ENCODE data around the gene GRHL1.
A peak's percentile ranks its signal among the peaks of the same experiment; 100 is the strongest.

The GRHL1 gene

DNA sequence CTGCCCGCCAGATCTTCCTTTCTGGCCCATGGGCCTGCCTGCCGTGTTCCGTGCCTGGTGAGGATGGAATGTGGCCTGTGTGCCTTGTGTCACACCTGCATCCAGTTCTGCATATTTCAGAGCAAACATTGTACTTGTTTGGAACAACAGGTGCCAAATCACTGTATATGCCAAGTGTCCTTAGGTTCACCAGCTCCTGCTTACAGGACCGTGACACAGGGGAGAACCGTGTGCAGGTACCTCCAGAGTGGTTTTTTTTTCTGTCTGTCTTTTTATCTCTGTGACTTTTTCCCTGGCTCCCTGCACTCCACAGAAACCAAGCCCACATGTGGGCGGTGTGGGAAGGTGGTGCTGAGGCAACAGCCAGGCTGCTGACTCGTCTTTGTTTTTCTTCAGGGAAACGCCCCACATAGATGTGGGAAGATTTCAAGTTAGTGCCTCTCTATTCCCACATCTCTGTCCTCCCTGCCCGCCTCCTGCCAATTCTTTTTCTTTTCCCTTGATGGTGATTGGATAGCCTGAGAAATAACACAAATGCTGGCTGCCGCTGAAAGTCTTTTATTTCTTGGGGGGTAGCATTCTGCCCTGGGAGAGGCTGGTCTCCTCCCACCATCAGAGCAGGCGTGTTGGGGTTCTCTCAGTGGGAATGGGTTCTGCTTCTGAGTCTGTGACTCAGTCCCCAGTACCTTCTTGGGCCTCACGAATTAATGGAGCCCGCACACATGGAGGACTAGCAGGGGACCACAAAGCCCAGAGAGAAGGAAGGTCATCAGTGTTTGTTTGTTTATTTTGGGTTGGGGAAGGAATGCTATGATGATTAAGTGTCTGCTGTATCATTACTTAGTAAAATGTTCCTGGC is 21.4 kb downstream of the GRHL1 start:
- DNase-seq = peak; percentile 54

DNA sequence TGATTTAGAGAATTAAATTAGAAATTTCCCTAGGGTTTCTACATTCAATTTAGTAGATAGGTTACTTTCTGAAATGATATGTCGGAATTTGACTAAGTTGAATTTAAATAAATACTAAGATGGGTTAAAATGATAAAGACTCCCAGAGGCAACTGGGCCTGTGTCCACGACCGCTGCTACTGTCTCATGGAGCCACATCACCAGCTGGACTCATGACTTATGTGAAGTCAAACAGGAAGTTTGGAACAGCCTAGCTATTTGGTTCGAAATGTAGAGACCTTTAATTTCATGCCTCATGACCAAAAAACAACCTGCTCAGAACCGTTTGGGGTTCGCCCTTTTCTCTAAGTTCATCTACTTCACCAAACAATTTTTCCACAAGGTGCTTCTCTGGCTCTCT is 22.2 kb downstream of the GRHL1 start:
- DNase-seq = peak; percentile 26

DNA sequence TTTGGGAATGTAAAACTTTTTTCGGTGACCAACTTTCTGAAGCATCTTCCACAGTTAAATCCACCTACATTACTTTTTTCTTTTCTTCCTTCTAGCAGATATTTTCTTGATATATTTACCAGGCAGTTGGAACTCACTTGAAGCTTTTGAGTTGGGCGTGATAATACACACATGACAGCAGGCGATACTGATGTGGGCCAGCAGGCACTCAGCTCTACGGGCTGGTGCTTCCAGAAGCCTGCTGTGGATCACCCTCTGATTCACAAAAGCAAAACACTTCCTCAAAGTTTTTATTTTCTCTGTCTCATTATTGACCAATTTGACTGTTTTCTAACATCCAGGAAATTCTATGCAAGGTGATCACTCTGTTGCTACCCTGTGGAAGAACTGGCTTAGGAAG is 22.9 kb downstream of the GRHL1 start:
- peak; percentile 18 for DNase-seq

DNA sequence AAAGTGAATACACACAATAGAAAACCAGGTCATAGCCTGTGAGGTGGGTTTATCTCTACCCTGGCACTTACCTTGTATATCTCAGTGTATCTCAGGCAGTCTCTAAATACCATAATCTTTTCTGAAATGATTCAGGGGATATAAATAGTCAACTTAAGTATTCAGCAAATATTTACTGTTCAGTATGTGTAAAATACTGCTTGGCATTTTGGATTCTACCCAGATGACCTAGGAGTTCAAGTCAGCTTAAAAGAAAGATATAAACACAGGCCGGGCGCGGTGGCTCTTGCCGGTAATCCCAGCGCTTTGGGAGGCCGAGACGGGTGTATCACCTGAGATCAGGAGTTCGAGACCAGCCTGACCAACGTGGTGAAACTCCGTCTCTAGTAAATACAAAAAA is 23.8 kb downstream of the GRHL1 start:
- no peak for DNase-seq

DNA sequence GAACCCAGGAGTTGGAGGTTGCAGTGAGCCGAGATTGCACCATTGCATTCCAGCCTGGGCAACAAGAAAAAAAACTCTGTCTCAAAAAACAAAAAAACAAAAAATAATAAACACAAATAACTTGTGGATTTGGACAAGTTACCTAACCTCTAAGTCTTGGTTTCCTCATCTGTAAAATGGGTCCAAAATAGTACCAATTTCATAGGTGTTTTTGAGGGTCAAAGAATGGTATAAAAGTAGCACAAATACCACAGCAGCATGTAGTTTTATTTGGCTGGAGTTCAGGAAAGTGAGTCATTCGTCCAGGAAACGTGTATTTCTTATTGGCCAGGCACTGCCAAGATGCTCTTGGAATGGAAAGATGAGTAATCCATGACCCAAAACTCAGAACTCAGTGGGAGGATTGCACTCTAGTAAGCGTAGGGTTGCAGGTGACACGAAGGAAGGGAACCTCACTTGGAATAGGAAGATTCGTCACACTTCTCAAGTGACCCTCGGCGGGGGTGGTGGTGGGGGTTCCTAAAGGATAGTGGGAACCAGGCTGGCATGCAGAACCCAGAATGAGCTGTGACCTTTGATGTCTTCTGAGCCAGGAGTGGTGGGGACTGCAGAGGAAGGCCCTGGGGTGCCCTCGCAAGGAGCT is 24.4 kb downstream of the GRHL1 start:
- peak; percentile 75 for DNase-seq

DNA sequence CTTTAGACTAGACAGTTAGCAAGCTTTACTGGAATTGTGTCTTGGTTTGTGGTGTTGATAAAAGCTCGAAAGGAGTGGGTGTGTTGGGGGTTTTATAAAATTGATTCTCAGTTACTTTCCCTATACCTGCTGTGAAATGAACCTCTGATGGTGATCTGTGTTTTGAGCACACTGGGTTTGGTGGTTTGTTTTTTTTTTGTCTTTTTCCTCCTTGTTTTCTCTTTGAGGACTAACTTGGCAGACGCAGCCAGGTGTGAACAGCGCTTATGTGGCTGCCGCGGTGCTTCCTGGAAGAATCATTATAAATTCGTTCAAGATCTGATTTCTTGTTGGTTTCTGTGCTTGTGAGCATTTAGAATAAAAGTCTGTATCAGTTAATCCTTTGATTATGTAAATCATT is 28.5 kb downstream of the GRHL1 start:
- DNase-seq = no peak

DNA sequence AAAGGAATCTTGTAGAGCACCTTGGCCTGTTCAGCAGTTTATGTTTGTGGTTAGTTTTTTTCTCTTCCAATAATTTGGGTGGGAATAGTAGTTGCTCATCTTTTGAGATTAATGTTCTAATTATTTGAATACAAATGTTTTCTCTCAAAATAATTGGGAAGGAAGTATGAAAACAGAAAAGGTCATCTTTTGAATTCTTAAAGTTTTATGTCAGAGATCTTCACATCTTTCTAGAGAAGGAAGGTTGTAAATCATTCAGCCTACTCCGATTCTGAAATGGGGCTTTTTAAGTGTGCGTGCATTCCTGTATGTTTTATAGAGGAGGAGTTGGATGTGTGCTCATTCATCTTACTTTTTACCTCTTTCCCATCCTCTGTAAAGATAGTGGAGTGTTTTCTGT is 29.0 kb downstream of the GRHL1 start:
- no peak for DNase-seq

DNA sequence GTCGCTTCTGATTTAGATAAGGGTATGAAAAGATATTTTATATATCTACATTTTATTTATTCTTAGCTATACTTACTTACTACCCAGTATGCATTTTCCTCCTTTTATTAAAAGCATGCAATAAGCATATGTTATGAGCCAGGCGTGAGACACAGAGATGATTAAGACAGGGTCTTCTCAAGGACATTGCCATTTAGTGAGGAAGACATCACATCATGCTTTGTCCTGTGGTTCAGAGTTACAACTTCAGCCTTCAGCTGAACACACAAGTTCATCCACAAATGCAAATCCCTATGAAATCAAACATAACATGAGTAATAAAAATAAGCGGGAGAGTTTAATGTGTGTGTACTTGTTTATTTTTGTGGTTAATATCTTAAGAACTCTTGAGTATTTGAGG is 30.2 kb downstream of the GRHL1 start:
- no peak for DNase-seq

DNA sequence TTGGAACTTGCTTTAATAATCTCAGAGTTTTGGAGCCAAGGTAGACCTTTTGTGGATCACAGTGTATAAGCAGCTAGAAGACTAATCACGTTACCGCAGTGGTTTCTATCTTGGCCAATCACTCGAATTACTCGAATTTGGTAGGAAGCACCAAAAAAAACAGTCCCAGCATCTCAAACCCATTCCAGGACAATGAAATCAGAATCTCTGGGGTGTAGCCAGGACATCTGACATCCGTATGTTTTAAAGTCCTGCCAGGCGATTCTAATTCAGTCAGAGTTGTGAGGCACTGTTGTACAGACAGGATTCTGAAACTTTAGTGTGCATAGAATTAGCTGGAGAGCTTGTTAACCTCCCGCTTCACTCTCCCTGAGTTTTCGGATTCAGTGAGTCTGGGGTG is 30.8 kb downstream of the GRHL1 start:
- no peak for DNase-seq

DNA sequence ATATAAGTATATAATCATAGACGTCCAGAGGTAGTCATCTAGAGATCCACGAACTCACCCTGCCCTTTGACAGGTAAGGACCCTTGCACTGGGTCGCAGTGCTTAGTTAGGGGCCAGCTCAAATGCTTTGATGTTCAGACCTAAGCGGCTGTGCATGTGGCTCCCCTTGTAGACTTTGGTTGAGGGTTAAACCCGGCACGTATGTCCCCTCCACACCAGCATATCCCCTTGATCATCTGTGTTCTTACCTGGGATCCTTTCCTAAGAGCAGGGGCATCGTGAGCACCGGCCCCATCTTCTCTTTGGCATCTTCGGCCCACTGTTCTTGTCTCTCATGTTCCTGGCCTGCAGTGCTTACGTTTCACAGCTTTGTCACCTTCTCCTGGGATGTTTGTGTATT is 31.4 kb downstream of the GRHL1 start:
- DNase-seq = no peak

DNA sequence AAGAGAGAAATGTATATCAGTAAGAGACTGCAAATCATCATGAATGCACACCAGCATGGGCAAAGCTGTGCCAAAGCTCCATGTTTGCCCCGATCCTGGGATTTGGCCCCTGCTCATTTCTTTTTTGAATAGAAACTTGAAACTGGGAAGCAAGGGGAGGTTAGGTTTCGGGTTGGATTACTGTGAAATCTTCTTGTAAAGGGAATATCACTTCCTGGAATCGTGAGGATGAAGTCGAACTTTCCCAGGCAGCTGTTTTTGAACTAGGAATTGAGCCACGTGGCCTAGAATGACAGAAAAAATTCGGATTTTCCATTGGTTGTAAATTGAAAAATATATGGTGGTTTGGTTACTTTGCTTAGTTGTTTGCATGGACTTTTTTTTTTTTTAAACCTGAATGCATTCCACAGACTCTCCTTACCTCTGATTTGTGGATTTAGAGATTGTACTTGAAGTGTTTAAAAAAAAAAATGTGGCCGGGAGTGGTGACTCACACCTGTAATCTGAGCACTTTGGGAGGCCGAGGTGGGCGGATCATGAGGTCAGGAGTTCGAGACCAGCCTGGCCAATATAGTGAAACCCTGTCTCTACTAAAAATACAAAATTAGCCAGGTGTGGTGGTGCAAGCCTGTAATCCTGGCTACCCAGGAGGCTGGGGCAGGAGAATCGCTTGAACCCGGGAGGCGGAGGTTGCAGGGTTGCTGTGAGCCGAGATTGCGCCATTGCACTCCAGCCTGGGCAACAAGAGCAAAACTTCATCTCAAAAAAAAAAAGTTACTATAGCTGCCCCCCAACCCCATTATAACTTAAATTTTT is 32.1 kb downstream of the GRHL1 start:
- no peak for DNase-seq

DNA sequence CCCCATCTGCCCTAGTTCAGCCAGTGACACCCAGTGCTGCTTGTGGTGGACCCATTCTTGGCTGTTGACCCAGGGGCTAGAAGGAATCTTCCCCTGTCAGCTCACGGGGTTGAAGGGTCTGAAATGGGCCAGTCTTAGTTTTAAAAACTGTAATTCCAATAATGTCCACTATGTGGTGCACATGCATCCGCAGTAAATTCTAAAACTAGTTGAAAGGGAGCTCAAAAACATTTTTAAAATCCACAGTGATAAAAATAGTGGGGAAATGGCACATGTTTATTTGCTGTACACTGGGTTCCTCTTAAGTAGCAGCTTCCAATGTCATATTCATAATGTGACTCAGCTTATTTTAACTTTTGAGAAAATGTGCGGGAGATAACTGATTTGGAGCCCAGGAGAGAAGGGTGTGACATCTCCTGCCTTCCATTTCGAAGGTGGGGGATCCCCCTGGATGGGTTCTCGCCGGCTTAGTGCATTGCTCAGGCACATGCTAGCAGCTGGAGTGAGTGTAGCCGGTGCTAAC is 32.8 kb downstream of the GRHL1 start:
- DNase-seq = peak; percentile 73

DNA sequence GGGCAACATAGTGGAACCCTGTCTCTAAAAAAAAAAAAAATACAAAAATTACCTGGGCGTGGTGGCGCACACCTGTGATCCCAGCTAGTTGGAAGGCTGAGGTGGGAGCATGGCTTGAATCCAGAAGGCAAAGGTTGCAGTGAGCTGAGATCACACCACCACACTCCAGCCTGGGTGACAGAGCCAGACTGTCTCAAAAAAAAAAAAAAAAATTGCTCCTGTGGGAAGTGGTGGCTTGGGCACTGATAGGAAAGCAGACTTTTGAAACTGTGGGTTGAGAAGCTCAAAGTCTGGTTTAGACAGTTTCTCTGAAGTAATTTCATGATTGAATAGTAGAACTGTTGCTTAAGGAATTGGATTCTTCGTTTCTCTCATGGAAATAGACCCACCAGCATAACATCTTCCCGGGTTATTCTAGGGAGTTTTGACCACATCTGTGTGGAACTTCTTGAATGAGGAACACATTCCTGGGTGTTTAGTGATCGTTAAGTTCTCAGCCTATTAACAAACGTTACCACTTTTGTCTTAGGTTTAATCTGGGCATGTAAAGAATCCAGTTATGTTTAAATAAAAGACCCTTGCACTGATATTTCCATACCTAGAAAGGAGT is 33.5 kb downstream of the GRHL1 start:
- peak; percentile 46 for DNase-seq

DNA sequence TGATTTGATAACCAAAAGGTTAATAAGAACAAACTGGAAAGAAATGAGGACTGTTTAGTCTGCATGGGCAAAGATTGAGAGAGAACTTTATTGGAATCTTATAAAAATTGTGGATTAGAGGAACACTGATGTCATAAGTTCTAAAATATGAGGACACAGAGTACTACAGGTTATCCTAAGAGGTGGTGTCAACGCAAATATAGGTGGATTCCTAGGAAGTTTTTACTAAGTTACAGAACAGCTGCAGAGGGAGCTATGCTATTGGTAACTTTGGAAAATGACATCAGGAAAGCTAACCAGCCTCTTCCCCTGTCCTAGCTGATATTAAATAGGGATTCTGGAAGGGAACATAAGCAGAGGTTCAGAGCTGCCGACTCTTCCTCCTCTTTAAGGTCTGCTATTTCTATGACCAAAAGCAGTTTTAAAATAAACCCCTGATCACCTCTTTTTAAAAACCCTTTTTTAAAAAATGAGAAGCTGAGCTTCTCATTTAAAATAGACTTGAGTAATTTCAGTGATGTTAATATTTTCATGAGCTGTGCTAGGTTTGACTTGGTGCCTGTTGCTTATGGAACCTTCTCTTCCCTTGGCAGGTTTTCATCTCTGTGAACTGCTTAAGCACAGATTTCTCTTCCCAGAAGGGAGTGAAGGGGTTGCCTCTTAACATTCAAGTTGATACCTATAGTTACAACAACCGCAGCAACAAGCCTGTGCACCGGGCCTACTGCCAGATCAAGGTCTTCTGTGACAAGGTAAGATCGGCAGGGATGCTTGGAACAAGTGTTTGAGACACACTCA is 34.2 kb downstream of the GRHL1 start:
- no peak for DNase-seq

DNA sequence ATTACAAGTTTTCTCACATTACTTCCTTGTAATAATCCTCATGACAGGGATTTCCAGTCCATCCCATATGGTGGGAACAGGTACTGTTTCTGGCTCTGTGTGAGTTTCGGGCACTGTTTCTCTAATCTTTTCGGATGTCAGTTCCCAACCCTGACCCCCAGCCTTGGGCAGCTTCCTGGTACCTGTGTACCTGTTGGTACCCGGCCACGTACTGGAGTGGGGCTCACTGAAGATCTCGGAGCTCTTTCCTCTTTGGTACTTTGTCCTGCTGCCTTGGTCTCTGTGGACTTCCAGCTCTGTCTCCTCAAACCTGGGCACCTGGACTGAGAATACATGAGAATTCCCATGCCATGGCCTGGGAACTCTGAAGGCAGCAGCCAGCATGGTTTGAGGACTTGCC is 36.8 kb downstream of the GRHL1 start:
- DNase-seq = no peak

DNA sequence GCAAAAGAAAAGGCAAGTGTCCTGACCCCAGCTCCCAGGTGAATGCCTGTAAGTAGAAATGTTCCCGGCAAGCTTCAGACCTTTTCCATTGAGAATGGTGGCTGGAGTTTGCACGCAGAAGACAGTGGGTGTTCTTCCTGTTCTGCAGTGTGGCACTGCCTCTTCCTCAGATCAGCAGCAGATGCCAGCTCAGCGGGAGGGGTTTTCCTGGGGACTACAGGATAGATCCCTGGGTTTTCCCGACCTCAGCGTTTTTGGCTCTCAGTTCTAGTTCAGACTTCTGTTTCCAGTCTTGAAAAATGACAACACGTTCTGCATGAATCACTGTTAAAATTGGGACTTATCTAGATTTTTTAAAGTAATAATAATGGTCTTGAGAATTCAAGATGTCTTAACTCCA is 39.2 kb downstream of the GRHL1 start:
- DNase-seq = peak; percentile 94

DNA sequence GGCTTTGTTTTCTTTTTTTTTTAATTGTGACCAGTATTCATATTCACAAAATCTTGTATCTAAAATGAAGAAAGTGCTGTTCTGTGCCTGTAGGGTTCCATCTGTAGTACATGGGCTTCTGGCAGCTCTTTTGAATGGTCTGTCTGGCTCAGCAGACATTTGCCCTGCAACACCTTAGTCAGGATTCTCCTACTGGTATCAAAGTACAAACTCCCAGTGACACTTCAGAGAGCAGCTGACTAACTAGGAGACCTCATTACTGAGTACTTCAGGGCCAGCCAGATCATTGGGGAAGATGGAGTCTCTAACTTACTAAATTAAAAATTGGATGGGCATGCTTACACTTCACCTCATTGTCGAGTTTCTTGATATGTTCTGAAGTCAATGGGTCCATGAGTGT is 39.7 kb downstream of the GRHL1 start:
- DNase-seq = no peak

DNA sequence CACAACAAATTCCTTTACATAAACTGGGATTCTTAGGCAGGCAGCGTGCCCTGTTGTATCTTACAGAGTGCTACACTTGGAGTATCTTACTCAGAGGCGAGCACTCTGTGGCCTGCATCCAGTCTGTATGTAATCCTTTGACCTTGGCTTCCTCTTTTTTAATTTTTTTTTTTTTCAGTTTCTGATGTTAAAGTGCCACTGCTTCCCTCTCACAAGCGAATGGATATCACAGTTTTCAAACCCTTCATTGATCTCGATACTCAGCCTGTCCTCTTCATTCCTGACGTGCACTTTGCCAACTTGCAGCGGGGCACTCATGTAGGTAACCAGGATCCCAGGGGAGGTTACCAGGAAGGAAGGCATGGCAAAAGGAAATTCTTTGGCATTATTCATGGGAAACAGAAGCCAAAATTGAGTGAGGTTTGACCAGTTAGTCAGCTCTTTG is 40.4 kb downstream of the GRHL1 start:
- DNase-seq = peak; percentile 85

DNA sequence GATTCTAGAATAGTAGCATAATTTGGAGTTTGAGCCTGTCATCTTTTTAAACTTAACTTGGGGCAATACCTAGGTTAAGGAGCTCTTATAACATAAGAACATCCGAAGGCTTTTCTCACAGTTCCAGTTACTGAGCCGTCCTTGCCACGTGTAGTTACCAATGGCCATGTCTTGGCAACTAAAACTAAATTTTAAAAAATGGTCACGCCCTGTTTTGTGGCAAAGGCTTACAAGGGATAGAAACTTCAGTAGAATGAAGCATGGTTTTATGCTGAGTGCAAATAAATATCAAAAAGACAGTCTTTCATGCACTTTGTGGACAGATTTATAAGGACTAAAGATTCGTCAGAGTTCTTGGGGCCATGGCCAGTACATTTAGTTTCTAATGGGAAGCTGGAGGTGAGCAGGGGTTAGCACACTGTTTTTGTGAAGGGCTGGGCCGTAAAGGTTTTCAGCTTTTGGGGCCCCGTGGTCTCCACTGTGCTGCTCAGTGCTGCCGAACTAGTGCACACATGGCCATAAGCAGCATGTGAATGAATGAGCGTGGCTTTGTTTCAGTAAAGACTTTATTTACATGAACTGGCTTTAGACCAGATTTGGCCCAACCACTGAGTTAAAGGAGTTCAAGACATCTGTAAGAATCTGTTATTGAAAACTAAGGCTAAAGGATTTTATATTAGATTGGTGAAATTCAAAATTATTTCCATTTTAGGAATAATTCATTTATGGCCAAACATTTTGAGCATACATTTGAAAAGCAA is 41.1 kb downstream of the GRHL1 start:
- DNase-seq = no peak

DNA sequence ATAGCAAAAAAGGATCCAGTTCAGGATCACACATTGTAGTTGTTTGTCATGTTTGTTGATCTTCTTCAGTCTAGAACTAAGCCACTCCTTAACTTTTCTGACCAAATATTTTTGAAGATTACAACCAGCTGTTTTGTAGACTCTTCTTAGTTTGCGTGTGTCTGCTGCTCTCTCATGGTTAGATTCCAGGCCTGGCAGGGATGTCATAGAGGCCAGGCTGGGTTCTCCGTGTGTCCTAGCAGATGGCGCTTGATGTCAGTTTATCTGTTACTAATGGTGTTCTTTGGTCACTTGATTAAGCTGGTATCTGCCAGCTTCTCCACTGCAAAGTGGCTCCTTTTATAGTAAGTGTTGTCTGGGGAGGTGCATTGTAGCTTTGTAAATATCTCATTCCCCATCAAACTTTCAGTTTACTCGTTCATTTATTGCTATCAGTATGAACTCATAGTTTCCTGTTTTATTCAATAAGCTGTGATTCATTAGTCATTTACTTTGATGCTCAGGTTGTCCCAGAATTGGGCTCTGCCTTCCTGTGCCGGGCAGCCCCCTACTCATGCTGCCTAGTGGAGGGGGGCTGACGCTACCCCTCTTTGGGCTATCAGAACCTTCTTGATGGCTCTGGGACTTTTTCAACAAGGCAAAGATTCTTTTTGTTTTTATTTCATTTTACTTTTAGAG is 42.1 kb downstream of the GRHL1 start:
- no peak for DNase-seq

DNA sequence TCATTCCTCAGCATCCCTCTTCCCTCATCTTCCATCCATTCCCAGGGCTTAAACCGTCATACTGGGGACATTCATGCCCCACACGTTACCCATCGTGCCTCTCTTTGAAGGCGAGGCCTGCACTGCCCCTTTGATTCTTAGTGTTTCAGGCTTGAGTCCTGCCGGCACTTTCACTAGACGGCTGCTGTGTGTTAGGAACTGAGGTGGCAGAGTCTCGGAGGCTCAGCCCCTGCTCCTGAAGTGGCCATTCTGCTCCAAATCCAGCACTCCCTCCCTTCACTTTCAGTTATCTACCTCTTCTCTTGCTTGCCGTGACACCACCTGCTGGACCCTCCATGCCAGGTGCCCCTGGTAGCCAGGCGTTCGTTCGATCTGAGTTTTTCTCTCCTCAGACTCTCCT is 43.0 kb downstream of the GRHL1 start:
- DNase-seq = no peak
